Activated CD8-positive, alpha-beta memory T cell treated with anti-CD3 and anti-CD28 coated beads, Interleukin-2, amount 50 U/mL, for 48 hours (primary cell): ENCODE results near the gene NFYA.

Source experiments
- DNase-seq: peaks from one replicate; pipeline ENCODE4 v3.0.0-alpha.2; 2020

NFYA gene

GRCh38 chr6:41047306-41047705, 25.5 kb upstream of the NFYA start:
- no peak for DNase-seq

- no peak for DNase-seq
These were observed 24.7 kb upstream of the NFYA start for GRCh38 chr6:41047745-41048732.

- DNase-seq: no peak
These were observed 23.3 kb upstream of the NFYA start for GRCh38 chr6:41049521-41049920.

GRCh38 chr6:41049955-41050354, 22.8 kb upstream of the NFYA start:
- DNase-seq: no peak

- no peak for DNase-seq
These were observed 22.2 kb upstream of the NFYA start for GRCh38 chr6:41050536-41050935.

- no peak for DNase-seq
These were observed 20.9 kb upstream of the NFYA start for GRCh38 chr6:41051873-41052272.

GRCh38 chr6:41053041-41053440, 19.7 kb upstream of the NFYA start, which contains the start of gene APOBEC2:
Gene APOBEC2 (plus strand): TSS chr6:41053202. CDS start chr6:41053348, 146 bp downstream.
- DNase-seq: no peak

- DNase-seq: no peak
These were observed 18.3 kb upstream of the NFYA start for GRCh38 chr6:41054511-41054910.

- no peak for DNase-seq
These were observed 17.6 kb upstream of the NFYA start for GRCh38 chr6:41055149-41055548.

- no peak for DNase-seq
These were observed 15.8 kb upstream of the NFYA start for GRCh38 chr6:41056768-41057490.

- no peak for DNase-seq
These were observed 14.0 kb upstream of the NFYA start for GRCh38 chr6:41058783-41059181.

- DNase-seq: no peak
These were observed 13.2 kb upstream of the NFYA start for GRCh38 chr6:41059556-41059955.

- no peak for DNase-seq
These were observed 11.5 kb upstream of the NFYA start for GRCh38 chr6:41061196-41061726.

- DNase-seq: no peak
These were observed 10.7 kb upstream of the NFYA start for GRCh38 chr6:41062056-41062455.

GRCh38 chr6:41063884-41064285, 8.9 kb upstream of the NFYA start:
- DNase-seq: no peak

GRCh38 chr6:41064841-41065240, 7.9 kb upstream of the NFYA start:
- no peak for DNase-seq

- no peak for DNase-seq
These were observed 7.2 kb upstream of the NFYA start for GRCh38 chr6:41065550-41066026.

- DNase-seq: peak; percentile 77
These were observed 5.9 kb upstream of the NFYA start for GRCh38 chr6:41066867-41067304.

- DNase-seq: peak; percentile 81
These were observed 1.3 kb upstream of the NFYA start for GRCh38 chr6:41071501-41071922.

GRCh38 chr6:41071923-41072835, 595 bp upstream of the NFYA start, which contains the start of gene OARD1:
Gene OARD1 (minus strand): TSS chr6:41072356. CDS start chr6:41071634, 722 bp downstream.
- peak; percentile 99 for DNase-seq

- peak; percentile 85 for DNase-seq
These were observed 611 bp downstream of the NFYA start for GRCh38 chr6:41073203-41073967.
